Activated CD8-positive, alpha-beta memory T cell treated with anti-CD3 and anti-CD28 coated beads, Interleukin-2, amount 50 U/mL, for 1 hour (primary cell): Measurements from ENCODE around the gene SYDE2.
A peak's percentile ranks its signal among the peaks of the same experiment; 100 is the strongest.
"Not testable (repeated sequence)": the region's sequence is repeated elsewhere in the genome, so short reads cannot be mapped to it uniquely, and the experiment has no call there.

Experiments used
- DNase-seq: peaks from one replicate; pipeline ENCODE4 v3.0.0-alpha.2; 2020; ENCODE audit errors: extremely low read depth

SYDE2 gene

DNA sequence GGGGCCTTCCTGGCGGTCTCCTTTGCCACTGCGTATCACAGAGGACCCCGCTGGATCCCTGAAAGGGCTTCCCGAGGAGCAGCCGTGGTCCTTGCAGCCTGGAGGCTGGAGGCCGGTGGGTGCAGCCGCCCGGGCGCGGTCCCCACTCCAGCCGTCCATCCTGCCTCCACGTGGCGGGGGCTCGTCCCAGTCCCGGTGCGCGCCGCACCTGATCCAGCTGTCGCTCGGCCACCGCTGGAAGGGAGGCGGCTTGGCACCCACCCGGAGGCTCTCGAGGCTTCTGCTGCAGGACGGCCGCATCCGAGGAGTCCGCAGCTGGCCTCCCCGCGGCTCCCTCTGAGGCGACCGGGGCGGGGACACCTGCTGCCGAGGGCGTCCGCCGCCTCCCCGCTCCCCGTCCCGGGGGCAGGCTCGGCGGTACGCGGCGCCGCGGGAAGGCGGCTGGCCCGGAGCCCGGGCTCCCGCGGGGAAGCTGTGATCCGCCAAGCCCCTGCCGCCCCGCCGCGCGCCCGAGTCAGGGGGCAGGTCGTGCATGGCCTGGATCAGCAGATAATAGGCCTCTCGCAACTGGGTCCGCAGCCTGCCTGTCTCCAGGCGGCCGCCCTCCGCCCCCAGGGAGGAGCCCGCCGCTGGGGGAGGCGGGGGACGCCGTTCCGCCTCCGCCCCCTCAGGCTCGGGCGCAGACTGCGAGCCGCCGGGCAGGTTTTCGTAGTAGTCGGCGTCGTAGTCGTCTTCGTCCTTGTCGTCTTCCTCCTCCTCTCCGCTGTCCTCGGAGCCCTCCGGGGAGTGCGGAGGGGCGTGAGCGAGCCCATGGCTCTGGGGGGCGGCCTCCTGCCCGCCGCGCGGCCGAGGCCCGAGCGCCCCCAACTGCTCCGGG lies at the start of gene SYDE2:
TSS of gene SYDE2 (minus strand) at position 554 of the 877 bp plus-strand sequence. CDS start at position 534, 20 bp downstream.
- peak; percentile 35 for DNase-seq

DNA sequence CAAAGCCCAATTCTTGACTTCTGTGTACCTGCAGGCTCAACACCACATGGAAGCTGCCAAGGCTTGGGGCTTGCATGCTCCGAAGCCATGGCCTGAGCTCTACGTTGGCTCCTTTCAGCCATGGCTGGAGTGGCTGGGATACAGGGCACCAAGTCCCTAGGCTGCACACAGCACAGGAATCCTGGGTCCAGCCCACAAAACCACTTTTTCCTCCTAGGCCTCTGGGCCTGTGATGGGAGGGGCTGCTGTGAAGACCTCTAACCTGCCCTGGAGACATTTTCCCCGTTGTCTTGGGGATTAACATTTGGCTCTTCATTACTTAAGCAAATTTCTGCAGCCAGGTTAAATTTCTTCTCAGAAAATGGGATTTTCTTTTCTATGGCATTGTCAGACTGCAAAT lies 48.2 kb upstream of the SYDE2 start:
- not testable (repeated sequence) for DNase-seq

DNA sequence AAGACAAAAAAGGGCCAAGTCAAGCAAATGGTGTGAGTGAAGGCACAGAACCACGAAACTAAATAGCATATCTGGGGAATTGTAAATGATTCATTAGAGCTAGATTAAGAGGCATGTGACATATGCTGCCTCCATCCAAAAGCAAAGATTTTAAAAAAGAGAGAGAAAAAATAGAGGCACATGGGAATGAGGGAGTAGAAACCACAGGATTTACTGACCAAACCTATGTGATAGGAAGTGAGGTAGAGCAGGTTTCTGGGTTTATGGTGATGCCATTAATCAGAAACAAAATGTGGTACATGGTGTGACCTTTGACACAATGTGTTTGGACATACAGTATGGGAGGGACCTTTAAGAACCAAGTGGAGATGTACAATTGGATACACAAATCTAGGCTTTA lies 45.1 kb upstream of the SYDE2 start:
- DNase-seq: no peak

- DNase-seq: no peak
These were observed 44.6 kb upstream of the SYDE2 start for GRCh38 chr1:85245456-85245855.

GRCh38 chr1:85244271-85245061 lies 43.6 kb upstream of the SYDE2 start:
- DNase-seq: no peak

DNA sequence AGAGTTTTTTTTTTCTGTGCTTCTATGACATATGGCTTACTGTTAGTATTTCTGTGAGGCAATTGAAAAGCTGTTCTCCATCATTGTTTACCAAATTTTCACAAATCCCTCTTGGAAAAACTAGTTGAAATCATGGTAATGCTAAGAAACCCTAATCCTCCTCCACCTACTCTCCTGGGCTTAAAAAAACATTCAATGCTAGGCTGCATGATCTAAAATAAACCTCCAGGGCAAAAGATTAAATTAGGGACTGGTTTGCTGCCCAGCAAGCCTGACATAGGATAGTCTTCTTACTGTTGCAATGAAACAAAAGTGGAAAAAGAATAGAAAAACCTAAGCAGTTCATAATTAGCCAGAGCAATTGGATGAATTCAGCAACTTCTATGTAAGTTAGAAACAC lies 42.6 kb upstream of the SYDE2 start:
- no peak for DNase-seq

GRCh38 chr1:85240643-85241042 lies 39.8 kb upstream of the SYDE2 start:
- DNase-seq: no peak

- no peak for DNase-seq
These were observed 39.4 kb upstream of the SYDE2 start for GRCh38 chr1:85240174-85240601.

DNA sequence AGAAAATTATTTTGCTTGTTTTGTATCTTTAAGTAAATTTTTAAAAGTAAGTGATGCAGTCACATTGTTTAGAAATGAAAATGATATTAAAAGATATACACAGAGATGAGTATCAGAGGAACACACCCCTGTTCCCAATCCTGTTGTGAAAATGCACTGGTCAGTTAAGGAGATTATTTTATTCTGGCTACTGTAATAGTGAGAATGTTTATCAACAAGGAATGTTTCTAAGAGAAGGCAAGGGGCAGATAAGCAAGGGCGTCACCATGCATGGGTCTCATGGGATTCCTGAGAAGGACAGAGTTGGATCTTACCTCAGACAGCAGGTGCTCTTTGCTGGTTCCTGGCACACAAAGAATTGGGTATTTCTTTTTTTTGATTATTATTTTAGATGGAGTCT lies 36.8 kb upstream of the SYDE2 start:
- no peak for DNase-seq

- DNase-seq: no peak
These were observed 29.6 kb upstream of the SYDE2 start for GRCh38 chr1:85230305-85230977.

- no peak for DNase-seq
These were observed 28.8 kb upstream of the SYDE2 start for GRCh38 chr1:85229574-85230097.

DNA sequence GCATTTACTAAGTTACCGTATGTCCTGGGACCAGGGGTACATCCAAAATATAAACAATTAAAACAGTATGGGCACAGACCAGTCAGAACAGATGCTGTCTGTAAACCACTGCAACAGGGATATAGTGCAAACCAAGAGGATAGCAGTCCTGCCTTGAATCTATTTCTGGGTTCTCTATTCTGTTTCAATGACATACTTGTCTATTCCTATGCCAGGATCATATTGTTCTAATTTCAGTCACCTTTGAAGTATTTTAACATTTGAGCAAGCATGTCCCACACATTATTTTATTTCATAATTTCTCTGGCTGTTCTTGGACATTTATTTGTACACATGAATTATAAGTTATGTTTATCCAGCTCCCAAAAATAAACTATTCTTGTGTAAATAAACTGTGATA lies 28.2 kb upstream of the SYDE2 start:
- no peak for DNase-seq

DNA sequence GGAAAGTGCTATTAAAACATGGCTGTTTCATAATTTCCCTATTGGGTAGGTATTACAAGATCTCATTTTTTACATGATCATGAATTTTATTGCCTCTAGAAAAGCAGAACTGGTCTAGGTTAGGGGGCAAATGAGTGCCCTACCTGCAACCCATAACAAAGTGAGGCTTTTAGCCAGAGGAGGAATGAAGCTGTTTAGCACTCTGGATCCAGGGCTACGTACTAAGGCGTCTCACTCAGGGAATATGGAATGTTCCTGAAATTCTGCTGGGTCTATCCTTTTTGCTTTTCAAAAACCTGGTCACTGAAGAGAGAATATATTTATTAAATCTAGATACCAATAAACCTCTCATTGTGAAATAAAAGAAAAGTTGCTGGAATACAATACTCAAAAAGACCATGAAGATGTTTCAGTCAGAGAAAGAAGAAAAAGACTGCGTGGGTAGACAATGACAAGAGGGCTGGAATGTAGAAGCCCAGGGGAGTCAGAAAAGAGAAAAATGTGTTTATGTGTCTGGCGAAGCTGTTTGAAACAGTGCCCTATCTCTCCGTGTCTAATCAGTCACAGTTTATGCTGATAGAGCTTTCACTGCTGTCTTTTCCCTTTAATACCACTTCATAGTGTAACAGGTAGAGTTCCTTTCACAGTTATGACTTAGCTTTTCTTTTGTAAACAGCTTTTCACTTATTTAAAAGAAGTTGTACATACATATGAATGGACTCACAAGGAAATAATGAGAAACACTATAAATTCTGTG lies 25.0 kb upstream of the SYDE2 start:
- no peak for DNase-seq

GRCh38 chr1:85224734-85225623 lies 24.2 kb upstream of the SYDE2 start:
- DNase-seq: no peak

GRCh38 chr1:85224295-85224694 lies 23.5 kb upstream of the SYDE2 start:
- DNase-seq: no peak

DNA sequence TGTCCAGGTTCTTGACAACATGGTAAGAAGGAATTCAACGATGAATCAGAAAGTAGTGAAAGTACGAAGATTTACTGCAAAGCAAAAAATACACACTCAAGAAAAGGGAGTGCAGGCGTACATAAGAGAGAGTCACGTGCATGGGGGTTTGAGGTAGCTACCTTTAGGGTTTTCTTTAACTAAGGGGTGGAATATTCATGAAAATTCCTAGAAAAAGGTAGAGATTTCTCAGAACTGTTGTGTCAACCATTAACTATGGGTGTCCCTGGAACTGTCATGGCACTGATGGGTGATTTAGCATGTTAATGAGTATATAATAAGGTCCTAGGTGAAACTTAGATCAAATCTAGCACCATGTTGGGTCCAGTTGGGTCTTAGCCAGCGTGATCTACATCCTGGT lies 22.5 kb upstream of the SYDE2 start:
- no peak for DNase-seq

- DNase-seq: no peak
These were observed 20.0 kb upstream of the SYDE2 start for GRCh38 chr1:85220756-85221201.

GRCh38 chr1:85219853-85220610 lies 19.2 kb upstream of the SYDE2 start:
- no peak for DNase-seq

GRCh38 chr1:85216697-85217096 lies 15.9 kb upstream of the SYDE2 start:
- no peak for DNase-seq
